Measurements from ENCODE around the gene NAALADL2.

- TF ChIP-seq CTCF (IDR thresholded peaks at IDR 0.05; ENCODE audit: low read length) (no peak), EZH2 (IDR thresholded peaks at IDR 0.05; ENCODE audit: borderline replicate concordance, low read length) (no peak)
Measured at GRCh38 chr3:175598740-175599139, 739.6 kb downstream of the NAALADL2 start.

Data from OCI-LY1 (cell line).